Neural cell (in vitro differentiated cells): ENCODE results near the gene SLF2. TPM values are rescaled to one million over a fixed set of nuclear protein-coding genes. Genes with fewer than 3 reads are reported as not detected.

ENCODE experiments used
- H2AFZ ChIP-seq: fragments of 200-600, 300-800 bp; sonication (generic), shearing (Covaris generic); 2 replicates; pipeline ENCODE4 v1.6.0; 2014; ENCODE audit warnings: low read depth, mild to moderate bottlenecking, antibody characterized with exemption, low read length, moderate library complexity
- H3F3A ChIP-seq: fragments of 200-600 bp; shearing (Covaris generic); 2 replicates; pipeline ENCODE4 v1.6.1; 2016; ENCODE audit warnings: mild to moderate bottlenecking, moderate library complexity, mixed read lengths, antibody characterized with exemption, low read length; ENCODE audit not compliant: insufficient read depth, poor library complexity, severe bottlenecking
- H3K27ac ChIP-seq: fragments of 200-600, 300-800 bp; sonication (generic), shearing (Covaris generic); 2 replicates; pipeline ENCODE4 v1.5.1; 2014; ENCODE audit warnings: mild to moderate bottlenecking, low read length, moderate library complexity
- H3K27me3 ChIP-seq: fragments of 300-800, 200-600 bp; sonication (generic), shearing (Covaris generic); 2 replicates; pipeline ENCODE4 v1.6.0; 2014; ENCODE audit warnings: mild to moderate bottlenecking, low read depth, low read length, moderate library complexity; ENCODE audit not compliant: insufficient read depth
- H3K36me3 ChIP-seq: fragments of 300-800, 200-600 bp; sonication (generic), shearing (Covaris generic); 2 replicates; pipeline ENCODE4 v1.5.1; 2014; ENCODE audit warnings: mild to moderate bottlenecking, antibody characterized with exemption, low read length, moderate library complexity; ENCODE audit not compliant: insufficient read depth
- H3K4me2 ChIP-seq: fragments of 300-800, 200-600 bp; sonication (generic), shearing (Covaris generic); 2 replicates; pipeline ENCODE4 v1.6.0; 2014; ENCODE audit warnings: mild to moderate bottlenecking, low read length
- H3K4me3 ChIP-seq: fragments of 300-800, 200-600 bp; sonication (generic), shearing (Covaris generic); 2 replicates; pipeline ENCODE4 v1.5.1; 2014; ENCODE audit warnings: mild to moderate bottlenecking, low read length, moderate library complexity
- H3K79me2 ChIP-seq: fragments of 200-600 bp; shearing (Covaris generic); replicated peaks from 2 replicates; pipeline ENCODE4 v1.6.0; 2014; ENCODE audit warnings: mild to moderate bottlenecking, low read length, moderate library complexity; ENCODE audit not compliant: insufficient read depth
- H3K9ac ChIP-seq: fragments of 300-800, 200-600 bp; sonication (generic), shearing (Covaris generic); 2 replicates; pipeline ENCODE4 v1.6.1; 2016; ENCODE audit warnings: mild to moderate bottlenecking, low read length, mixed read lengths
- H3K9me2 ChIP-seq: fragments of 200-600 bp; shearing (Covaris generic); 2 replicates; pipeline ENCODE4 v1.6.1; 2016; ENCODE audit warnings: mild to moderate bottlenecking, low read length, mixed read lengths; ENCODE audit not compliant: insufficient read depth
- H3K9me3 ChIP-seq: fragments of 200-600, 300-800 bp; sonication (generic), shearing (Covaris generic); 2 replicates; pipeline ENCODE4 v1.6.1; 2016; ENCODE audit warnings: mild to moderate bottlenecking, mixed run types, low read length, moderate library complexity, mixed read lengths
- H4K20me1 ChIP-seq: fragments of 200-600 bp; shearing (Covaris generic); 2 replicates; pipeline ENCODE4 v1.6.1; 2016; ENCODE audit warnings: mild to moderate bottlenecking, mixed run types; ENCODE audit not compliant: insufficient read depth
- EP300 ChIP-seq: fragments of 450-650 bp; conservative IDR thresholded peaks from 2 replicates; pipeline ENCODE4 v1.6.1; 2014; ENCODE audit warnings: antibody characterized with exemption, mild to moderate bottlenecking, moderate library complexity; ENCODE audit not compliant: poor library complexity, severe bottlenecking
- EZH2 ChIP-seq: fragments of 200-600, 300-800 bp; shearing (Covaris generic), sonication (generic); IDR thresholded peaks from 2 replicates; pipeline ENCODE4 v1.6.1; 2014; ENCODE audit warnings: antibody characterized with exemption, low read length, borderline replicate concordance, mild to moderate bottlenecking; ENCODE audit not compliant: insufficient read depth, poor library complexity, severe bottlenecking
- MXI1 ChIP-seq: fragments of 450-650 bp; conservative IDR thresholded peaks from 2 replicates; pipeline ENCODE4 v1.6.1; 2014; ENCODE audit warnings: antibody characterized with exemption, mild to moderate bottlenecking; ENCODE audit not compliant: poor library complexity, severe bottlenecking
- POLR2AphosphoS5 ChIP-seq: IDR thresholded peaks from 2 replicates; pipeline ENCODE4 v1.6.1; 2012
- RAD21 ChIP-seq: fragments of 450-650 bp; conservative IDR thresholded peaks from 2 replicates; pipeline ENCODE4 v1.6.1; 2014; ENCODE audit warnings: antibody characterized with exemption, mild to moderate bottlenecking, moderate library complexity
- SMC3 ChIP-seq: fragments of 450-650 bp; conservative IDR thresholded peaks from 2 replicates; pipeline ENCODE4 v1.6.1; 2014; ENCODE audit warnings: antibody characterized with exemption, mild to moderate bottlenecking, moderate library complexity; ENCODE audit not compliant: poor library complexity
- TAF1 ChIP-seq: IDR thresholded peaks from 2 replicates; pipeline ENCODE4 v1.6.1; 2012; ENCODE audit warnings: low read depth
- polyA plus RNA-seq: library from polyadenylated mRNA; depleted of rRNA; stranded (reverse); fragments of >200 nt; gene quantifications from 2 replicates; pipeline ENCODE4 v1.2.3, GENCODE V29; 2014
- TF ChIP-seq, protein P1 (sequence below): IDR thresholded peaks from 2 replicates; pipeline ENCODE4 v1.6.1; 2012; ENCODE audit warnings: borderline replicate concordance
- TF ChIP-seq, protein P2 (sequence below): fragments of 450-650 bp; IDR thresholded peaks from 2 replicates; pipeline ENCODE4 v1.5.1; 2014; ENCODE audit warnings: antibody characterized with exemption, mild to moderate bottlenecking, moderate library complexity; ENCODE audit not compliant: poor library complexity, severe bottlenecking

SLF2 gene
- polyA plus RNA-seq, 1 donor from 2014 or later: 43.0 TPM

DNA sequence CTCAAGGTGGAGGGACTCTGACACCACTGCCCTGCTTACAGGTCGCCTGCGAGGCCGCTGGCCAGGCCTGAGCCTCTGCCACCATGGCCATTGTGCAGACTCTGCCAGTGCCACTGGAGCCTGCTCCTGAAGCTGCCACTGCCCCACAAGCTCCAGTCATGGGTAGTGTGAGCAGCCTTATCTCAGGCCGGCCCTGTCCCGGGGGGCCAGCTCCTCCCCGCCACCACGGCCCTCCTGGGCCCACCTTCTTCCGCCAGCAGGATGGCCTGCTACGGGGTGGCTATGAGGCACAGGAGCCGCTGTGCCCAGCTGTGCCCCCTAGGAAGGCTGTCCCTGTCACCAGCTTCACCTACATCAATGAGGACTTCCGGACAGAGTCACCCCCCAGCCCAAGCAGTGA is 89.7 kb downstream of the SLF2 start:
- no peak overlapping the region for H3K4me3 ChIP-seq

DNA sequence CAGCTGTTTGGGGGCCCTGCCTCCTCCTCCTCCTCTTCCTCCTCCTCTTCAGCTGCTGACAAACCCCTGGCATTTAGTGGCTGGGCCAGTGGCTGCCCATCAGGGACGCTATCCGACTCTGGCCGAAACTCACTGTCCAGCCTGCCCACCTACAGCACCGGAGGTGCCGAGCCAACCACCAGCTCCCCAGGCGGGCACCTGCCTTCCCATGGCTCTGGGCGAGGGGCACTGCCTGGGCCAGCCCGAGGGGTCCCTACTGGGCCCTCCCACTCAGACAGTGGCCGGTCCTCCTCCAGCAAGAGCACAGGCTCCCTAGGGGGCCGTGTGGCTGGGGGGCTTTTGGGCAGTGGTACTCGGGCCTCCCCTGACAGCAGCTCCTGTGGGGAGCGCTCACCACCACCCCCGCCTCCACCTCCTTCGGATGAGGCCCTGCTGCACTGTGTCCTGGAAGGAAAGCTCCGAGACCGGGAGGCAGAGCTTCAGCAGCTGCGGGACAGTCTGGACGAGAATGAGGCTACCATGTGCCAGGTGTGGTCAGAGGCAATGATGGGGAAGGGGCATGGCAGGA is 91.0 kb downstream of the SLF2 start:
- TF ChIP-seq MXI1: no peak
- no peaks in the 10 kb centered on the region for H3K9me2 ChIP-seq
- H4K20me1 ChIP-seq: no peaks in the 10 kb centered on the region
- no peak overlapping the region for H3K4me2 ChIP-seq
- H3K9ac ChIP-seq: no peak overlapping the region
- H3K27ac ChIP-seq: no peak overlapping the region
- peaks cover 22% of the 10 kb centered on the region for H3K79me2 ChIP-seq
- no peak overlapping the region for H2AFZ ChIP-seq
- H3K4me3 ChIP-seq: no peak overlapping the region
- no peaks in the 10 kb centered on the region for H3K36me3 ChIP-seq
- H3K27me3 ChIP-seq: no peaks in the 10 kb centered on the region
- no peaks in the 10 kb centered on the region for H3F3A ChIP-seq
- H3K9me3 ChIP-seq: no peaks in the 10 kb centered on the region

More for the DNA sequence above, 89.7 kb downstream of the SLF2 start:
- H3K4me2 ChIP-seq: no peak overlapping the region
- no peaks in the 10 kb centered on the region for H3K9me3 ChIP-seq
- TF ChIP-seq TAF1 (no peak), MXI1 (no peak), SMC3 (no peak), POLR2AphosphoS5 (no peak), RAD21 (no peak), EP300 (no peak), EZH2 (no peak)
- TF ChIP-seq, protein P1, sequence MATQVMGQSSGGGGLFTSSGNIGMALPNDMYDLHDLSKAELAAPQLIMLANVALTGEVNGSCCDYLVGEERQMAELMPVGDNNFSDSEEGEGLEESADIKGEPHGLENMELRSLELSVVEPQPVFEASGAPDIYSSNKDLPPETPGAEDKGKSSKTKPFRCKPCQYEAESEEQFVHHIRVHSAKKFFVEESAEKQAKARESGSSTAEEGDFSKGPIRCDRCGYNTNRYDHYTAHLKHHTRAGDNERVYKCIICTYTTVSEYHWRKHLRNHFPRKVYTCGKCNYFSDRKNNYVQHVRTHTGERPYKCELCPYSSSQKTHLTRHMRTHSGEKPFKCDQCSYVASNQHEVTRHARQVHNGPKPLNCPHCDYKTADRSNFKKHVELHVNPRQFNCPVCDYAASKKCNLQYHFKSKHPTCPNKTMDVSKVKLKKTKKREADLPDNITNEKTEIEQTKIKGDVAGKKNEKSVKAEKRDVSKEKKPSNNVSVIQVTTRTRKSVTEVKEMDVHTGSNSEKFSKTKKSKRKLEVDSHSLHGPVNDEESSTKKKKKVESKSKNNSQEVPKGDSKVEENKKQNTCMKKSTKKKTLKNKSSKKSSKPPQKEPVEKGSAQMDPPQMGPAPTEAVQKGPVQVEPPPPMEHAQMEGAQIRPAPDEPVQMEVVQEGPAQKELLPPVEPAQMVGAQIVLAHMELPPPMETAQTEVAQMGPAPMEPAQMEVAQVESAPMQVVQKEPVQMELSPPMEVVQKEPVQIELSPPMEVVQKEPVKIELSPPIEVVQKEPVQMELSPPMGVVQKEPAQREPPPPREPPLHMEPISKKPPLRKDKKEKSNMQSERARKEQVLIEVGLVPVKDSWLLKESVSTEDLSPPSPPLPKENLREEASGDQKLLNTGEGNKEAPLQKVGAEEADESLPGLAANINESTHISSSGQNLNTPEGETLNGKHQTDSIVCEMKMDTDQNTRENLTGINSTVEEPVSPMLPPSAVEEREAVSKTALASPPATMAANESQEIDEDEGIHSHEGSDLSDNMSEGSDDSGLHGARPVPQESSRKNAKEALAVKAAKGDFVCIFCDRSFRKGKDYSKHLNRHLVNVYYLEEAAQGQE: no peak
- TF ChIP-seq, protein P2, sequence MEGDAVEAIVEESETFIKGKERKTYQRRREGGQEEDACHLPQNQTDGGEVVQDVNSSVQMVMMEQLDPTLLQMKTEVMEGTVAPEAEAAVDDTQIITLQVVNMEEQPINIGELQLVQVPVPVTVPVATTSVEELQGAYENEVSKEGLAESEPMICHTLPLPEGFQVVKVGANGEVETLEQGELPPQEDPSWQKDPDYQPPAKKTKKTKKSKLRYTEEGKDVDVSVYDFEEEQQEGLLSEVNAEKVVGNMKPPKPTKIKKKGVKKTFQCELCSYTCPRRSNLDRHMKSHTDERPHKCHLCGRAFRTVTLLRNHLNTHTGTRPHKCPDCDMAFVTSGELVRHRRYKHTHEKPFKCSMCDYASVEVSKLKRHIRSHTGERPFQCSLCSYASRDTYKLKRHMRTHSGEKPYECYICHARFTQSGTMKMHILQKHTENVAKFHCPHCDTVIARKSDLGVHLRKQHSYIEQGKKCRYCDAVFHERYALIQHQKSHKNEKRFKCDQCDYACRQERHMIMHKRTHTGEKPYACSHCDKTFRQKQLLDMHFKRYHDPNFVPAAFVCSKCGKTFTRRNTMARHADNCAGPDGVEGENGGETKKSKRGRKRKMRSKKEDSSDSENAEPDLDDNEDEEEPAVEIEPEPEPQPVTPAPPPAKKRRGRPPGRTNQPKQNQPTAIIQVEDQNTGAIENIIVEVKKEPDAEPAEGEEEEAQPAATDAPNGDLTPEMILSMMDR: no peak
- H3K9ac ChIP-seq: no peak overlapping the region
- no peaks in the 10 kb centered on the region for H4K20me1 ChIP-seq
- H3F3A ChIP-seq: no peaks in the 10 kb centered on the region
- no peak overlapping the region for H3K27ac ChIP-seq
- H3K36me3 ChIP-seq: no peaks in the 10 kb centered on the region
- peaks cover 3% of the 10 kb centered on the region for H3K27me3 ChIP-seq
- peaks cover 22% of the 10 kb centered on the region for H3K79me2 ChIP-seq
- no peak overlapping the region for H2AFZ ChIP-seq
- H3K9me2 ChIP-seq: no peaks in the 10 kb centered on the region

DNA sequence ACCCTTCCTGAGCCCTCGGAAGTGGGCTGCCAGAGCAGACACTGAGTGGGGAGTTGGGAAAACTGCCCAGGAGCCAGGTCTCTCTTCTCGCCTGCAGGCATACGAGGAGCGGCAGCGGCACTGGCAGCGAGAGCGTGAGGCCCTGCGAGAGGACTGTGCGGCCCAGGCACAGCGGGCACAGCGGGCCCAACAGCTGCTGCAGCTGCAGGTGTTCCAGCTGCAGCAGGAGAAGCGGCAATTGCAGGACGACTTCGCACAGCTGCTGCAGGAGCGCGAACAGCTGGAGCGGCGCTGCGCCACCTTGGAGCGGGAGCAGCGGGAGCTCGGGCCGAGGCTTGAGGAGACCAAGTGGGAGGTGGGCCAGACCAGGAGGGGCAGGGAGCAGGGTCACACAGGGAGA is 92.6 kb downstream of the SLF2 start:
- TF ChIP-seq, protein P1: no peak
- TF ChIP-seq EP300 (no peak), TAF1 (no peak), EZH2 (no peak), RAD21 (no peak), MXI1 (no peak), POLR2AphosphoS5 (no peak), SMC3 (no peak)
- TF ChIP-seq, protein P2: no peak
- H3K4me3 ChIP-seq: no peak overlapping the region
- H3K27me3 ChIP-seq: no peaks in the 10 kb centered on the region
- peaks cover 16% of the 10 kb centered on the region for H3K79me2 ChIP-seq
- no peaks in the 10 kb centered on the region for H3K9me2 ChIP-seq
- no peaks in the 10 kb centered on the region for H4K20me1 ChIP-seq
- no peaks in the 10 kb centered on the region for H3K9me3 ChIP-seq
- no peak overlapping the region for H2AFZ ChIP-seq
- H3K36me3 ChIP-seq: no peaks in the 10 kb centered on the region
- no peak overlapping the region for H3K4me2 ChIP-seq
- no peak overlapping the region for H3K27ac ChIP-seq
- H3K9ac ChIP-seq: no peak overlapping the region
- no peaks in the 10 kb centered on the region for H3F3A ChIP-seq
